IPS DF 19.7 (cell line): Measurements from ENCODE around the gene CALML6.

ENCODE experiments used
- DNase-seq: peaks from one replicate; pipeline ENCODE4 v3.0.0-alpha.2; 2013; ENCODE audit warnings: low read depth, low spot score

Gene CALML6

GRCh38 chr1:1942753-1943656 is 27.9 kb downstream of the CALML6 start:
- DNase-seq, result no peak

- no peak for DNase-seq
These were observed 28.9 kb downstream of the CALML6 start for GRCh38 chr1:1943834-1944570.

GRCh38 chr1:1945782-1946393 is 30.8 kb downstream of the CALML6 start:
- DNase-seq, result no peak

- DNase-seq, result no peak
These were observed 31.5 kb downstream of the CALML6 start for GRCh38 chr1:1946540-1946939.

GRCh38 chr1:1947493-1947892 is 32.4 kb downstream of the CALML6 start:
- DNase-seq, result no peak

GRCh38 chr1:1948783-1949182 is 33.7 kb downstream of the CALML6 start:
- DNase-seq, result no peak

GRCh38 chr1:1950940-1951339 is 35.9 kb downstream of the CALML6 start:
- no peak for DNase-seq

- DNase-seq, result no peak
These were observed 39.0 kb downstream of the CALML6 start for GRCh38 chr1:1954015-1954414.

- DNase-seq, result no peak
These were observed 39.9 kb downstream of the CALML6 start for GRCh38 chr1:1954831-1955441.

- no peak for DNase-seq
These were observed 40.6 kb downstream of the CALML6 start for GRCh38 chr1:1955621-1956094.

GRCh38 chr1:1956101-1956500 is 41.0 kb downstream of the CALML6 start:
- DNase-seq, result no peak

GRCh38 chr1:1956586-1957532 is 41.8 kb downstream of the CALML6 start:
- DNase-seq, result no peak

GRCh38 chr1:1957533-1957961 is 42.5 kb downstream of the CALML6 start:
- DNase-seq, result no peak

- DNase-seq, result no peak
These were observed 43.0 kb downstream of the CALML6 start for GRCh38 chr1:1958071-1958541.

GRCh38 chr1:1959459-1959839 is 44.4 kb downstream of the CALML6 start:
- no peak for DNase-seq

GRCh38 chr1:1959840-1960479 is 44.9 kb downstream of the CALML6 start:
- peak; percentile 61 for DNase-seq

- DNase-seq, result no peak
These were observed 45.6 kb downstream of the CALML6 start for GRCh38 chr1:1960480-1961196.

GRCh38 chr1:1962752-1963151 is 47.7 kb downstream of the CALML6 start:
- no peak for DNase-seq

GRCh38 chr1:1963570-1963969 is 48.5 kb downstream of the CALML6 start:
- no peak for DNase-seq
